CD4-positive, alpha-beta T cell (primary cell): ENCODE data around the gene SLFN12L. TPM values are rescaled to one million over a fixed set of nuclear protein-coding genes. Genes with fewer than 3 reads are reported as not detected.

Experiments used
- ATAC-seq: fragments of 200-7000 bp; cut with Tn5 transposase; one replicate; pipeline ENCODE4 v1.10.0; 2022; ENCODE audit warnings: mild to moderate bottlenecking; ENCODE audit not compliant: poor library complexity
- CTCF ChIA-PET: fragments of 350-600 bp; sonication (Branson Sonifier 250); formaldehyde crosslinking; loops from one replicate; lab custom pipeline; 2021; ENCODE audit warnings: antibody characterized with exemption, inconsistent platforms; lab: Charles Lee
- POLR2A ChIA-PET: fragments of 350-600 bp; sonication (Branson Sonifier 250); formaldehyde crosslinking; loops from one replicate; lab custom pipeline; 2021; ENCODE audit warnings: antibody characterized with exemption, inconsistent platforms; lab: Charles Lee
- DNase-seq, 14 experiments: peaks; one replicate each; pipeline ENCODE4 v3.0.0-alpha.2; 2013 to 2020; ENCODE audit warnings: mixed read lengths in 2 of 14
- H3K27ac ChIP-seq, 2 donors: one replicate each; pipeline versions ENCODE4 v1.5.1 to v1.7.0; 2013; ENCODE audit warnings: low read length in 2 of 2, low read depth in 1 of 2, mild to moderate bottlenecking in 1 of 2
- H3K27me3 ChIP-seq, 2 experiments: 1 replicate in 1 of 2; 2 replicates in 1 of 2; pipeline versions ENCODE4 v1.6.1 to v1.7.0; 2013; ENCODE audit warnings: low read length in 2 of 2, control low read depth in 1 of 2, mild to moderate bottlenecking in 1 of 2, moderate library complexity in 1 of 2; ENCODE audit not compliant: insufficient read depth in 2 of 2, control insufficient read depth in 1 of 2
- H3K36me3 ChIP-seq: one replicate; pipeline ENCODE4 v1.6.1; 2013; ENCODE audit warnings: low read length, control low read depth; ENCODE audit not compliant: insufficient read depth
- H3K4me1 ChIP-seq: one replicate; pipeline ENCODE4 v1.6.1; 2013; ENCODE audit warnings: low read length, control low read depth; ENCODE audit not compliant: insufficient read depth
- H3K4me3 ChIP-seq: one replicate; pipeline ENCODE4 v1.5.1; 2013; ENCODE audit warnings: mild to moderate bottlenecking, low read length, moderate library complexity
- H3K9me3 ChIP-seq, 2 experiments: 1 replicate in 1 of 2; 2 replicates in 1 of 2; pipeline versions ENCODE4 v1.6.1 to v1.7.0; 2013; ENCODE audit warnings: low read length in 2 of 2, mild to moderate bottlenecking in 2 of 2, control low read depth in 1 of 2, moderate library complexity in 1 of 2; ENCODE audit not compliant: control insufficient read depth in 1 of 2, insufficient read depth in 1 of 2
- H3K27ac Mint-ChIP-seq: one replicate; pipeline ENCODE4 v1.8.0; 2020; ENCODE audit warnings: mixed read lengths
- H3K27me3 Mint-ChIP-seq: one replicate; pipeline ENCODE4 v1.8.0; 2021; ENCODE audit warnings: mixed read lengths
- H3K36me3 Mint-ChIP-seq: one replicate; pipeline ENCODE4 v1.8.0; 2021; ENCODE audit warnings: low read depth, mixed read lengths
- H3K4me1 Mint-ChIP-seq: one replicate; pipeline ENCODE4 v1.8.0; 2021; ENCODE audit warnings: low read depth, mixed read lengths
- H3K4me3 Mint-ChIP-seq: one replicate; pipeline ENCODE4 v1.8.0; 2020; ENCODE audit warnings: mild to moderate bottlenecking, mixed read lengths
- H3K9me3 Mint-ChIP-seq: one replicate; pipeline ENCODE4 v1.8.0; 2020; ENCODE audit warnings: mixed read lengths
- CTCF ChIP-seq: fragments of 200-600 bp; IDR thresholded peaks from one replicate; pipeline ENCODE4 v1.8.0; 2022; ENCODE audit warnings: antibody characterized with exemption, mild to moderate bottlenecking
- intact Hi-C, 2 experiments: fragments of 100-400 bp; cut with DNase I in 1 of 2; cut with micrococcal nuclease in 1 of 2; formaldehyde crosslinking; loops; one replicate each; pipeline versions ENCODE4 v1.15.1 to v1.9.0; 2023 to 2025; cut with DNase I, micrococcal nuclease
- total RNA-seq, 174 experiments: library from RNA in 2 of 174; stranded (reverse) in 2 of 174; gene quantifications; one replicate each; pipeline ENCODE4 v1.2.3 and lab custom pipeline; 2021 to 2026

SLFN12L gene
- total RNA-seq, 2 experiments from 2014 or later = 23.4 to 24.3 TPM

- DNase-seq (no peak), ATAC-seq (no peak)
- Histone ChIP-seq H3K4me3 (no peak overlapping the region), H3K4me1 (peaks cover 22% of the 10 kb centered on the region), H3K27ac (no peak overlapping the region), H3K27me3 (no peaks in the 10 kb centered on the region), H3K36me3 (no peaks in the 10 kb centered on the region), H3K9me3 (no peaks in the 10 kb centered on the region)
- Mint-ChIP-seq H3K27ac (no peak overlapping the region), H3K4me1 (peaks cover 35% of the 10 kb centered on the region), H3K4me3 (no peak overlapping the region), H3K36me3 (no peaks in the 10 kb centered on the region), H3K27me3 (no peaks in the 10 kb centered on the region), H3K9me3 (no peaks in the 10 kb centered on the region)
- POLR2A ChIA-PET = no interaction called here
- intact Hi-C loops = loop anchor here in 1 of 2 experiments (5.0 to 10.0 kb wide), 2 partner anchors 203 to 1119 kb away; no protein-coding TSS in a partner anchor
- no peak for TF ChIP-seq CTCF
- CTCF ChIA-PET = interaction anchor here (1.4 kb wide), 1 partner anchor 86 kb away, joined by 3 read pairs; no protein-coding TSS in a partner anchor
These were observed 6.4 kb upstream of the SLFN12L start for GRCh38 chr17:35543856-35544255.

- ChIA-PET POLR2A (interaction anchor here (0.7 to 7.8 kb wide), 3 partner anchors 35 to 229 kb away, joined by 3 to 84 read pairs (median 28); partner anchors contain the start of genes PEX12 and SLFN11), CTCF (interaction anchor here (1.4 to 1.5 kb wide), 2 partner anchors 10 to 87 kb away, joined by 3 read pairs; no protein-coding TSS in a partner anchor)
- Mint-ChIP-seq H3K36me3 (no peaks in the 10 kb centered on the region), H3K4me1 (peaks cover 44% of the 10 kb centered on the region), H3K27ac (peak overlapping the region; percentile 25), H3K4me3 (no peak overlapping the region), H3K9me3 (no peaks in the 10 kb centered on the region), H3K27me3 (no peaks in the 10 kb centered on the region)
- DNase-seq (no peak), ATAC-seq (no peak)
- H3K27ac ChIP-seq = no peak overlapping the region
- no peaks in the 10 kb centered on the region for H3K9me3 ChIP-seq
- H3K4me3 ChIP-seq = no peak overlapping the region
- H3K4me1 ChIP-seq = peaks cover 23% of the 10 kb centered on the region
- no peaks in the 10 kb centered on the region for H3K36me3 ChIP-seq
- TF ChIP-seq CTCF = no peak
- no peaks in the 10 kb centered on the region for H3K27me3 ChIP-seq
- intact Hi-C loops = loop anchor here in 1 of 2 experiments (5.0 to 10.0 kb wide), 2 partner anchors 204 to 1118 kb away; no protein-coding TSS in a partner anchor
These were observed 5.5 kb upstream of the SLFN12L start for GRCh38 chr17:35542990-35543389.

- intact Hi-C loops = loop anchor here in 1 of 2 experiments (5.0 to 10.0 kb wide), 2 partner anchors 206 to 1117 kb away; no protein-coding TSS in a partner anchor
- no peaks in the 10 kb centered on the region for H3K36me3 ChIP-seq
- DNase-seq = no peak
These were observed 4.0 kb upstream of the SLFN12L start for GRCh38 chr17:35541434-35541833.

More at GRCh38 chr17:35541434-35541833, 4.0 kb upstream of the SLFN12L start:
- no peaks in the 10 kb centered on the region for H3K27me3 ChIP-seq
- no peak for TF ChIP-seq CTCF
- Mint-ChIP-seq H3K9me3 (no peaks in the 10 kb centered on the region), H3K4me1 (peaks cover 55% of the 10 kb centered on the region), H3K27me3 (no peaks in the 10 kb centered on the region), H3K27ac (peak overlapping the region; percentile 82), H3K4me3 (peak overlapping the region; percentile 93), H3K36me3 (peaks cover 5% of the 10 kb centered on the region)
- ChIA-PET CTCF (interaction anchor here (0.9 to 1.2 kb wide), 2 partner anchors 35 to 228 kb away, joined by 3 read pairs; no protein-coding TSS in a partner anchor), POLR2A (interaction anchor here (0.8 to 7.8 kb wide), 10 partner anchors 37 to 380 kb away, joined by 3 to 84 read pairs (median 6); partner anchors contain the start of genes PEX12 and SLFN5)
- no peak for ATAC-seq
- peaks cover 23% of the 10 kb centered on the region for H3K4me1 ChIP-seq
- peak overlapping the region; percentile 56 for H3K4me3 ChIP-seq
- H3K9me3 ChIP-seq = no peaks in the 10 kb centered on the region
- H3K27ac ChIP-seq = peak overlapping the region; percentile 67 to 85
